Dedifferentiated amniotic fluid mesenchymal stem cell (primary cell): ENCODE measurements around the gene FNBP1.

Experiments used
- DNase-seq: peaks from one replicate; pipeline ENCODE4 v3.0.0-alpha.2; 2016; ENCODE audit errors: extremely low spot score

FNBP1 gene

DNA sequence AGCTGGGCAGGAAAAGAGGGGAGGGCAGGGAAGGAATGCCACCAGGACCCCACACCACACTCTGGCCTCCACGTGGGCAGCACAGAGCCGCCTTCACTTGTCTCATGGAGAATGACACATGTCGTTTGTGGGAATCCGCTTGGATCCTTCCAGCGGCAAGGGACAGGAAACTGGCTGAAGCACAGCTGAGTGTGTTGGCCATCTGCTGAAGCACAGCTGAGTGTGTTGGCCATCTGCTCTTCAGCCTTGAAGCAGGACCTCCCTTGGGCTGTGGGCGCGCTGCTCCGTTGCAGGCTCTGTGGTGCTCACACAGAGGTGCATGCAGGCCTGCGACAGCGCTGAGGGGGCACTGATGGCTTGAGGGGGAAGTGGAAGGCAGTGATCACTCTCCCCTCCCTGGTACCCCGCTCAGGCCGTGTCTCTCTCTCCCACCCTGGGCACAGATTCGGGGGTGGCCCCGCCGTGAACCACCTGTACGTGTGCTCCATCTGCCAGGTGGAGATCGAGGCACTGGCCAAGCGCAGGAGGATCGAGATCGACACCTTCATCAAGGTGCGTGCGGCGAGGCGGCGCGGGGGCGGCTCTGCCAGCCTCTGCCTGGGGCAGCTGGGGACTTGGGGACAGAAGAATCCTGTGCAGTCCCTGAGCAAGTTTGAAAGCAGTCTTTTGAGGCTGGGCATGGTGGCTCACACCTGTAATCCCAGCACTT lies 167.1 kb downstream of the FNBP1 start:
- no peak for DNase-seq

- no peak for DNase-seq
Observed at GRCh38 chr9:129875181-129875611, 167.8 kb downstream of the FNBP1 start.

GRCh38 chr9:129874261-129875101 lies 168.5 kb downstream of the FNBP1 start:
- DNase-seq, result no peak

- DNase-seq, result no peak
Observed at GRCh38 chr9:129873563-129874190, 169.3 kb downstream of the FNBP1 start.

DNA sequence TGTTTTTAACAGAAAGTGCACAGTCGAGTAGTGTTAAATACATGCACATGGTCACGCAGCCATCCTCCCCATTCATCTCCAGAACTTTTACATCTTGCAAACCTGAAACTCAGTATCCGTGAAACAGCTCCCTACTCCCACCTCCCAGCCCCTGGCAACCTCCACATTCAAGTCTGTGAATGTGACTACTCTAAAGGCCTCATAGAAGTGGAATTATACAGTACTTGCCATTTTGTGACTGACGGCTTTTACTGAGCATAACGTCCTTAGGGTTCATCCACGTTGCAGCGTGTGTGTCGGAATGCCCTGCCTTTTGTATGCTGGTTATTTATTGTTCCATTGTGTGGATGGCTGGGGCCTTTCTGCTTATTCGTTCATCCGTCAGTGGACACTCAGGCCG lies 171.9 kb downstream of the FNBP1 start:
- DNase-seq, result no peak

- DNase-seq, result no peak
Observed at GRCh38 chr9:129869585-129870501, 173.1 kb downstream of the FNBP1 start.

DNA sequence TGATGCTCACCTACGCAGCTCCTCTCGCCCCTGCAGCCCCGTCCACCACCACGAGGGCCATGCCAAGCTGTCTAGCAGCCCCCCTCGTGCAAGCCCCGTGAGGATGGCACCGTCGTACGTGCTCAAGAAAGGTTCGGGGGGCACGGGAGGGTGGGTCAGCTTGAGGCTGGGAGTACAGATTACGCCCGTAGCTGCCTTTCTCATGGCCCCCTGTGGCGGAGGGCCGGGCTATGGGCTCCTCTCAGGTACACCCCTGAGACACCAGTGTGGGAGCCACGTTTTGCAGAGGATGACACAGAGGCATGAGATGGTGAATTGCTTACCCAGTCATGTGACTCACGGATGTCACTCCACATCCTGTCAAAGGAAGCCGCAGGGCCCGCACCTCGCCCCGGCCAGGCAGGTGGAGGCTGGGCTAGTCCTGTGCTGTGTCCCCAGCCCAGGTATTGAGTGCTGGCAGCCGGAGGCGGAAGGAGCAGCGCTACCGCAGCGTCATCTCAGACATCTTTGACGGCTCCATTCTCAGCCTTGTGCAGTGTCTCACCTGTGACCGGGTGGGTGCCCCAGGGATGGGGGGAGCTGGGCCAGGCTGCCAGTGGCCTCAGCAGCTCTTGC lies 174.0 kb downstream of the FNBP1 start:
- no peak for DNase-seq

DNA sequence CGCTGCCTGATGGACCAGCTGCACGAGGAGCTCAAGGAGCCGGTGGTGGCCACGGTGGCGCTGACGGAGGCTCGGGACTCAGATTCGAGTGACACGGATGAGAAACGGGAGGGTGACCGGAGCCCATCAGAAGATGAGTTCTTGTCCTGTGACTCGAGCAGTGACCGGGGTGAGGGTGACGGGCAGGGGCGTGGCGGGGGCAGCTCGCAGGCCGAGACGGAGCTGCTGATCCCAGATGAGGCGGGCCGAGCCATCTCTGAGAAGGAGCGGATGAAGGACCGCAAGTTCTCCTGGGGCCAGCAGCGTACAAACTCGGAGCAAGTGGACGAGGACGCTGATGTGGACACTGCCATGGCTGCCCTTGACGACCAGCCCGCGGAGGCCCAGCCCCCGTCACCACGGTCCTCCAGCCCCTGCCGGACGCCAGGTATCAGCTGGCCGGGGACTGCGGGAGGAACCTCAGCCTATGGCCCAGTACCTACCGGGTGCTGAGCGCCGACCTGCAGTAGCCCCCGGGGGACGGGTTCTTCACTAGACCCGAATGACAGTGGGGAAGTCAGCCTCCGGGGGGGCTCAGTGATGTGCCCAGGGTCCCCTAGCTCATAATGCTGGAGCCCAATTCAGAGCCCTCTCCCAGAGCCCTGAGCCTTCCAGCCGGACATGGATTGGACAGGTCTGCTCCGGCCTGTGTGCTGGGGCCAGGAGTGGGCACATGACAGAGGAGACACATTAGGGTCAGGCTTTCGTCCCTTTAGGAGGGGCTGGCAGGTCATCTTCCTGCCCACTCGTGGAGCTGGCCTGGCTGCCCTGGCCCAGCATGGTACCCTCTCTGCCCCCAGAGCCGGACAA lies 174.7 kb downstream of the FNBP1 start:
- DNase-seq, result no peak

GRCh38 chr9:129867136-129868022 lies 175.6 kb downstream of the FNBP1 start:
- DNase-seq, result no peak

DNA sequence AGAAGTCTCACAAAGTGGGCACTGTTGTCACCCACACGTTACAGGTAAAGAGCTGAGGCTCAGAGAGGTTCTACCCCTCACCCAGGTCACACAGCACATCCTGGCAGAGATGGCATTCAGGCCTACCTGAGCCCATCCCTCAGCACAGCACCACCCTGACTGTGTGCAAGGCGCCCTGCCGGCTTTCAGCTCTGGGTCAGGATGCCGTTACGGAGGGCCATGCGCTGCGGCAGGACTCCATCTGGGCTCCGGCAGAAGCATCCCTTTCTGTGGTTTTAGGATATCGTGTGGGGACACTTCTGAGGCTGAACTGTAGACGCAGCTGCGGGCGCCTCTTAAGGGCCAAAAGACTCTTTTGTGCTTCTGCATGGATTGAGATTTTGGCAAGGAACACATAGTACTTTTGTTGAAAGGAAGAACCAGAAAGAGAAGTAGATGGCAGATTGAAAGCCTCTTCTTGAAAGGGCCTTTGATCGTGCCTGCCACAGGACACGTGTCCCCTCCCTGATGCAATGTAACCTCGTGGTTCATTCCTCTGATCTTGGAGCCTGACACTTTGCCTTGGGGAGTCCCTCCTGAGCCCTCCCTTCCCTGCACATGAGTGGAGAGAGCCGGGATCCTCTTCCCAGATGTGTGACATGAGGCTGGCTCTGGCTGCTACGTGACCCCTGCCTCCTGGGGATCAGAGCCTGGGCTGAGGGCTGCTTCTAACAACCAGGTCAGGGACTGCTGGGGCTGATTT lies 176.4 kb downstream of the FNBP1 start:
- no peak for DNase-seq

DNA sequence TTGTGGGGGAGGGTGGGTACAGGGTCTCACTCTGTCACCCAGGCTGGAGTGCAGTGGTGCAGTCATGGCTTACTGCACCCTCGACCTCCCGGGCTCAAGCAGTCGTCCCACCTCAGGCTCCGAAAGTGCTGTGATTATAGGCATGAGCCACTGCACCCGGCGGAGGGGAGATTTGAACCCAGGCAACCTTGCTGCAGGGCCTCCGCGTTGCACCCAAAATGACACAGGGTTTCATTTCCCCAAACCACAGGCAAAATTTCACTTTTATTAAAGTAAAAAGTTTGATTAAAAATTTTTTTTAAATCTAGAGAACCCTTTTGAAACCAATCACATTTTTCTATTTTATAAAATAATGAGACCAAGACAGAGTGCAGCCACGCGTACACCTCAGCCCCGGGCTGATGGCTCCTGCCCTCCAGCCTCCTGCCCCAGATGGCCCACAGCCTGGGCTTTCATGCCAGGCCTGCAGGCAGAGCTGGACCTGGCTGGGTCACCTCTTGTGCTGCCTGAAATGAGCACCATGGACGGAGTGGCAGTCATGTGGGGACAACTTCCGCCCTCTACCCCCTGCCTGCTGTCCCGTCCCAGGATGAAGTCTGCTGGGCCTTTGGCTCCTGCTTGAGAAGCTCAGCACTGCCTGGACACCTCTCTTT lies 177.2 kb downstream of the FNBP1 start:
- no peak for DNase-seq

DNA sequence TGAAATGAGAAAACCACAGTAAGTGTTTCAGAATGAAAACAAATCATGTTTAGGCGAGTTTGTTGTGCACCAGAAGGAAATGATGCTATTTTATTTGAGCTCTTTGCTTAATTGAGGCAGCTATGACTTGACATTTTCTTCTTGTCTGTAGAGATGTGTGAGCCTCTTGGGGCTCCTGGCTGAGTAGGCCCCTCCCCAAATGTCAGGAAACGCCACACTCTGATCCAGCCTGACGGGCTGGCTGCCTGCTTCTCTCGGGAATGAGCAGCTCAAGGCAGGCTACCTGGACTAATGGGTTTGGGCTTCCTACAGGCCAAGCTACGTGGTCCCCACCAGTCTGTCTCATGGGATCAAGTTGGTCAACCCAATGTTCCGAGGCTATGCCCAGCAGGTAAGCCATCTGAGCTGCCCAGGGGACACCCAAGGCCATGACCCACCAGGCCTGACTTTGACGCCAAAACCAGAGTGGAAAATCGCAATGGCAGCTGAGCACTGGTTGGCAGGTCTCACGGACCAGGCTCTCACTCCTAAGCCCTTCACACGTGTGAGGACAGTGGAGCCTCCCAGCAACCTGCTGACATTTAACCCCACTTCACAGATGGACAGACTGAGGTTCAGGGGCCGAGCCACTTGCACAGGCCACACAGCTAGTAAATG lies 177.9 kb downstream of the FNBP1 start:
- DNase-seq, result no peak

DNA sequence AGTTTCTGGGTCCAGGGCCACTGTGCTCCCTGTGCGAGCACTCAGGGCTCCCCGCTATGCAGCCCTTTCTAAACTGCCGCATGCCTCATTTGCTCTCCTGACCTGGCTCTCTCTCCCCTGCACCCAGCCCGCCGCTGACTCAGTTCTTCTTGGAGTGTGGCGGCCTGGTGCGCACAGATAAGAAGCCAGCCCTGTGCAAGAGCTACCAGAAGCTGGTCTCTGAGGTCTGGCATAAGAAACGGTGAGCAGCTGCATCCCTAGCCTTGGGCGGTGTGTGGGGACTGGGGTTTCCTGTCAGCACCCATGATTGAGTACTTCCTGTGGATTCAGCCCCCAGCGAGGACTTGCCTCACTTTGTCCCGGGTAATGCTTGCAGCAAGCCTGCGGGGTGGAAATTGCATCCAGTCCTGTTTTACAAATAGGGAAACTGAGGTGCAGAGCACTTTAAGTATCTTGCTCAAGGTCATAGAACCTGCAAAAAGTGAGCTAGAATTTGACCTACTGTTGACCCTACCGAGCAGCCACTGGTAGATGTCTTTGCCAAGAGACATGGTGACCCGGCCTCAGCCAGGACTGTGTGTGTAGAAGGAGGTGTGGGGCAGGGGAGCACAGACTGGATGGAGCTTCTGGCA lies 179.8 kb downstream of the FNBP1 start:
- no peak for DNase-seq

DNA sequence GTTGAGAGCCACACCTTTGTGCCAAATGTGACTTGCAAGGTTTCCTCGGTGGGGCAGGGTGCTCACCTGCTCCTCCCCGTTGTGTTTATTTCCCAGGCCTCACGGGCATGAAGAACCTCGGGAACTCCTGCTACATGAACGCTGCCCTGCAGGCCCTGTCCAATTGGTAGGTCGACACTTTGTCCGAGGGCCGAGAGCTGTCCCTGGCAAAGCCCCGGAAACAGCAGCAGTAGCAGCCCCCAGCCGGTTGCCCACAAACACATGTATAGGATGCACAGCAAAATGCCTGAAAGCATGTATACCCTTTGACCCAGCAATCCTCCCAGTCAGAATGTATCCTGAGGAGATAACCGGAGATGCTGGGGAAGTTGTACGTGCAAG lies 181.6 kb downstream of the FNBP1 start:
- no peak for DNase-seq

DNA sequence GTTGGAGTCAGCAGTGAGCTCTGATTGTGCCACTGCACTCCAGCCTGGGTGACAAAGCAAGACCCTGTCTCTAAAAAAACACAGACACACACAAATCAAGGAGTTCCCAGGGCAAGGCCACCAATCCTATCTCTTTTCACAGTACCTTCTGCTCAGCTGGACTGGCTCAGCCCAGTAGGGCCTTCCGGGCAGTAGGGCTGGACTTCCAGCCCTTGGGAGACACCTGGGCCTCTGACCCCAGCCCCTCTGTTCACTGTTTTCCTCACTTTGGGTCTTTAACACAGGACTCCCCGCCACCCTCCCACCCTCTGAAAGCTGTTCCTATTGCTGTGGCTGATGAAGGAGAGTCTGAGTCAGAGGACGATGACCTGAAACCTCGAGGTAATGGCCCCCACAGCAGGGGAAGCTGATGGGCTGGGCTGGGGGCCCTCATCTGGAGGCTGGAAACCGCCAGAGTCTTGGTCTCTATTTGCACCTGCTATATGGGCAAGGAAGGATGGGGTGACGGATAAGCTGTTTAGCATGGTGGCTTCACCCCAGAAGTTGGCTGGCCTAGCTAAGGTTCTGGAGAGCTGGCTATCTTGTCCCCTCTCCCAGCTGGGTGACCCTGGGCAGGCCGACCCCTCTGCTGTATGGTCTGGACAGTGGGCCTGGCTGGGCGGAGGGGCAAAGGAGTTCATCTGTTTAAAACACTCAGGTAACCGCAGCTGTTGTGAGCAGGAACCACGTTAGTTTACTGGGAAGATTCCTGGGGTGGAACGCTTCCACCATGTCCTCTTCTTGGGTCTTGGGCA lies 182.1 kb downstream of the FNBP1 start:
- DNase-seq, result no peak
